ENCODE measurements around the gene THBS1.

The THBS1 gene

DNA sequence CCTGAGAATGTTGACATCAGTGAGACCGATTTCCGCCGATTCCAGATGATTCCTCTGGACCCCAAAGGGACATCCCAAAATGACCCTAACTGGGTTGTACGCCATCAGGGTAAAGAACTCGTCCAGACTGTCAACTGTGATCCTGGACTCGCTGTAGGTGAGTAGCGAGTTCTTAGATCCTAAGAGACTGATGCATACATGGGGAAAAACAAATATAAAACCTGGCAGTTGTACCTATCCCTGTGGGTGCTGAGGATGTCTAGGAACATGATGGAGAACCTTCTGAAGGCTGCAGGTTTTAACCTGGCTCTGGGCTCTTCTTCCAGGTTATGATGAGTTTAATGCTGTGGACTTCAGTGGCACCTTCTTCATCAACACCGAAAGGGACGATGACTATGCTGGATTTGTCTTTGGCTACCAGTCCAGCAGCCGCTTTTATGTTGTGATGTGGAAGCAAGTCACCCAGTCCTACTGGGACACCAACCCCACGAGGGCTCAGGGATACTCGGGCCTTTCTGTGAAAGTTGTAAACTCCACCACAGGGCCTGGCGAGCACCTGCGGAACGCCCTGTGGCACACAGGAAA, 12.3 kb downstream of the THBS1 start:
- Histone ChIP-seq H3K27me3 (ENCODE audit: control insufficient read depth in 5 of 5, insufficient read depth in 4 of 5, low read length in 5 of 5) (no peaks in the 10 kb centered on the region), H3K4me1 (ENCODE audit: control insufficient read depth in 5 of 5, insufficient read depth in 5 of 5, low read length in 5 of 5) (peaks cover 0 to 10% (median 0%) of the 10 kb centered on the region in 5 donors), H3K27ac (ENCODE audit: low read depth, low read length) (no peak overlapping the region), H3K9ac (ENCODE audit: low read length in 5 of 5) (no peak overlapping the region), H3K36me3 (ENCODE audit: control insufficient read depth in 5 of 5, insufficient read depth in 5 of 5, low read length in 5 of 5) (peaks cover 64 to 80% (median 79%) of the 10 kb centered on the region in 5 donors), H3K9me3 (ENCODE audit: control insufficient read depth in 5 of 5, low read length in 5 of 5) (no peaks in the 10 kb centered on the region), H3K4me3 (ENCODE audit: low read depth in 1 of 5, low read length in 5 of 5) (no peak overlapping the region)

DNA sequence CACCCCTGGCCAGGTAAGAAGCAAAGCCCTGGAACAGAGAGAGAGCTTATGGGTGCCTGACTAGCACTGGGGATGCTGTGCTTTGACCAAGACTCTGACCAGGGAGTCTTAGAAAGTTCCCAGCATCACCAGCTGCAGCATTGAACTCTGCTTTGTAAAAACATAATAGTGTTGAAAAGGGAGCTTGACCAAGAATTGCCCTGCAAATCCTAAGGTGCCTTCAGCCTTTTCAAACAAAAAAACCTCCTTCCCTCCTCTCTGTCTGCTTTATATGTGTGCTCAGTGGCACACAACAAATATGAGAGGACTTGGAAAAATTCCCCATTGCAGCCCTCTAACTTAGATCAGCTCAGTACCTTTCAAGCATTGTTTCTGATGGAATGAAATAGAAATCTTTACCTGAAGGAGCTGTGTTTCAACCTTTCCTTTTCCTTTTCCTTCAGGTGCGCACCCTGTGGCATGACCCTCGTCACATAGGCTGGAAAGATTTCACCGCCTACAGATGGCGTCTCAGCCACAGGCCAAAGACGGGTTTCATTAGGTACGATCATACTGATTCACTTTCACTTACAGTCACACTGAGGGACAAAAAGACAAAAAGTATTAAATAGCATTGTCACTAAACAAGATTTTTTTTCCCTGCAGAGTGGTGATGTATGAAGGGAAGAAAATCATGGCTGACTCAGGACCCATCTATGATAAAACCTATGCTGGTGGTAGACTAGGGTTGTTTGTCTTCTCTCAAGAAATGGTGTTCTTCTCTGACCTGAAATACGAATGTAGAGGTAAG, 13.0 kb downstream of the THBS1 start:
- Histone ChIP-seq H3K4me3 (ENCODE audit: low read depth in 1 of 5, low read length in 5 of 5) (no peak overlapping the region), H3K36me3 (ENCODE audit: control insufficient read depth in 5 of 5, insufficient read depth in 5 of 5, low read length in 5 of 5) (peaks cover 60 to 73% (median 72%) of the 10 kb centered on the region in 5 donors), H3K9me3 (ENCODE audit: control insufficient read depth in 5 of 5, low read length in 5 of 5) (no peaks in the 10 kb centered on the region), H3K9ac (ENCODE audit: low read length in 5 of 5) (no peak overlapping the region), H3K27me3 (ENCODE audit: control insufficient read depth in 5 of 5, insufficient read depth in 4 of 5, low read length in 5 of 5) (no peaks in the 10 kb centered on the region), H3K27ac (ENCODE audit: low read depth, low read length) (no peak overlapping the region), H3K4me1 (ENCODE audit: control insufficient read depth in 5 of 5, insufficient read depth in 5 of 5, low read length in 5 of 5) (peaks cover 0 to 7% (median 0%) of the 10 kb centered on the region in 5 donors)

DNA sequence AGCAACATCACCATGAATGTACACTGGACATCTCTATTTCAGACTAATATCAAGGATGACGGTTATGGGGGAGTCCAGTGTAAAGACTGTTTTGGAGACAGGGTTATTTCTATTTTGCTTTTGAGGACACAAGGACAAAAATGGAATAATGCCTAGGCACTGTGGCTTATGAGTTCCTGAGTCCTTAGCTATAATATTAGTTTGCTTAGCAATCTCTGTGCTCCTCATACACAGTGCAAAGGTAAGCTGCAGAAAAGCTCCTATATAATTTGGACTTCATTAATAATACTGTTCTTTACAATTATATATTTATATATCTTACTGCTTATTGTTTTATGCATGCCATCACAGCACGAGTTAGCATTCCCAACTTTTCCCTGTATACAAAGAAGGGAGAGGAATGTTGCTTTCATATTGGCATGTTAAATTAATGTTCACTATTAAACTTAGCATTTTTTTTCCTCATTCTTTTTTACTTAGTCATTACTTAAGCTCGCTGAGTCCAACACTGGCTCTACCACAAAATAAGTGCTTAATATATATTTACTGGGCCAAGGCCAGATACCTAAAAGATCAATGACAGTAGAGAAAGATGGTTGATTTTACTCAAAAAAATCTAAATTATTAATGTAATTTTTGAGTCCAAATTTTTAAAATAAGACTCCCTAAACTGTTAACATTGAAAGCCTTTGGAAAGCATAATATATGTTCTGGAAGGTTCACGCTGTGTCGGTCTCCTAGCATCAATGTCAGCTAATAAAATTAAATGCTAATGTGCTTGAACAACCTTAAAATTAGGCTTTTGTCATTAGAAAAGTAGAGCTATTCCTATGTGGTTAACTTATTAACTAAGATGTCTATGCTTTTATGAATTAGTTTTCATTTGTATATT, 13.8 kb downstream of the THBS1 start:
- H3K9ac ChIP-seq (ENCODE audit: low read length in 5 of 5), result no peak overlapping the region
- peaks cover 0 to 7% (median 0%) of the 10 kb centered on the region in 5 donors for H3K4me1 ChIP-seq (ENCODE audit: control insufficient read depth in 5 of 5, insufficient read depth in 5 of 5, low read length in 5 of 5)
- no peaks in the 10 kb centered on the region for H3K27me3 ChIP-seq (ENCODE audit: control insufficient read depth in 5 of 5, insufficient read depth in 4 of 5, low read length in 5 of 5)
- no peak overlapping the region for H3K27ac ChIP-seq (ENCODE audit: low read depth, low read length)
- H3K36me3 ChIP-seq (ENCODE audit: control insufficient read depth in 5 of 5, insufficient read depth in 5 of 5, low read length in 5 of 5), result peaks cover 55 to 65% (median 64%) of the 10 kb centered on the region in 5 donors
- H3K9me3 ChIP-seq (ENCODE audit: control insufficient read depth in 5 of 5, low read length in 5 of 5), result no peaks in the 10 kb centered on the region
- H3K4me3 ChIP-seq (ENCODE audit: low read depth in 1 of 5, low read length in 5 of 5), result no peak overlapping the region

DNA sequence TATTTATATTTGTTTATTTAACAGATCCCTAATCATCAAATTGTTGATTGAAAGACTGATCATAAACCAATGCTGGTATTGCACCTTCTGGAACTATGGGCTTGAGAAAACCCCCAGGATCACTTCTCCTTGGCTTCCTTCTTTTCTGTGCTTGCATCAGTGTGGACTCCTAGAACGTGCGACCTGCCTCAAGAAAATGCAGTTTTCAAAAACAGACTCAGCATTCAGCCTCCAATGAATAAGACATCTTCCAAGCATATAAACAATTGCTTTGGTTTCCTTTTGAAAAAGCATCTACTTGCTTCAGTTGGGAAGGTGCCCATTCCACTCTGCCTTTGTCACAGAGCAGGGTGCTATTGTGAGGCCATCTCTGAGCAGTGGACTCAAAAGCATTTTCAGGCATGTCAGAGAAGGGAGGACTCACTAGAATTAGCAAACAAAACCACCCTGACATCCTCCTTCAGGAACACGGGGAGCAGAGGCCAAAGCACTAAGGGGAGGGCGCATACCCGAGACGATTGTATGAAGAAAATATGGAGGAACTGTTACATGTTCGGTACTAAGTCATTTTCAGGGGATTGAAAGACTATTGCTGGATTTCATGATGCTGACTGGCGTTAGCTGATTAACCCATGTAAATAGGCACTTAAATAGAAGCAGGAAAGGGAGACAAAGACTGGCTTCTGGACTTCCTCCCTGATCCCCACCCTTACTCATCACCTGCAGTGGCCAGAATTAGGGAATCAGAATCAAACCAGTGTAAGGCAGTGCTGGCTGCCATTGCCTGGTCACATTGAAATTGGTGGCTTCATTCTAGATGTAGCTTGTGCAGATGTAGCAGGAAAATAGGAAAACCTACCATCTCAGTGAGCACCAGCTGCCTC, 14.7 kb downstream of the THBS1 start:
- H3K9ac ChIP-seq (ENCODE audit: low read length in 5 of 5), result no peak overlapping the region
- no peak overlapping the region for H3K27ac ChIP-seq (ENCODE audit: low read depth, low read length)
- H3K9me3 ChIP-seq (ENCODE audit: control insufficient read depth in 5 of 5, low read length in 5 of 5), result no peaks in the 10 kb centered on the region
- peaks cover 0 to 7% (median 0%) of the 10 kb centered on the region in 5 donors for H3K4me1 ChIP-seq (ENCODE audit: control insufficient read depth in 5 of 5, insufficient read depth in 5 of 5, low read length in 5 of 5)
- H3K27me3 ChIP-seq (ENCODE audit: control insufficient read depth in 5 of 5, insufficient read depth in 4 of 5, low read length in 5 of 5), result no peaks in the 10 kb centered on the region
- H3K36me3 ChIP-seq (ENCODE audit: control insufficient read depth in 5 of 5, insufficient read depth in 5 of 5, low read length in 5 of 5), result peaks cover 46 to 57% (median 55%) of the 10 kb centered on the region in 5 donors
- no peak overlapping the region for H3K4me3 ChIP-seq (ENCODE audit: low read depth in 1 of 5, low read length in 5 of 5)

DNA sequence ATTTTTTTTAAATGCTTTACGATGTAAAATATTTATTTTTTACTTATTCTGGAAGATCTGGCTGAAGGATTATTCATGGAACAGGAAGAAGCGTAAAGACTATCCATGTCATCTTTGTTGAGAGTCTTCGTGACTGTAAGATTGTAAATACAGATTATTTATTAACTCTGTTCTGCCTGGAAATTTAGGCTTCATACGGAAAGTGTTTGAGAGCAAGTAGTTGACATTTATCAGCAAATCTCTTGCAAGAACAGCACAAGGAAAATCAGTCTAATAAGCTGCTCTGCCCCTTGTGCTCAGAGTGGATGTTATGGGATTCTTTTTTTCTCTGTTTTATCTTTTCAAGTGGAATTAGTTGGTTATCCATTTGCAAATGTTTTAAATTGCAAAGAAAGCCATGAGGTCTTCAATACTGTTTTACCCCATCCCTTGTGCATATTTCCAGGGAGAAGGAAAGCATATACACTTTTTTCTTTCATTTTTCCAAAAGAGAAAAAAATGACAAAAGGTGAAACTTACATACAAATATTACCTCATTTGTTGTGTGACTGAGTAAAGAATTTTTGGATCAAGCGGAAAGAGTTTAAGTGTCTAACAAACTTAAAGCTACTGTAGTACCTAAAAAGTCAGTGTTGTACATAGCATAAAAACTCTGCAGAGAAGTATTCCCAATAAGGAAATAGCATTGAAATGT, 15.6 kb downstream of the THBS1 start:
- H3K9me3 ChIP-seq (ENCODE audit: control insufficient read depth in 5 of 5, low read length in 5 of 5), result no peaks in the 10 kb centered on the region
- no peaks in the 10 kb centered on the region for H3K27me3 ChIP-seq (ENCODE audit: control insufficient read depth in 5 of 5, insufficient read depth in 4 of 5, low read length in 5 of 5)
- peaks cover 0 to 7% (median 0%) of the 10 kb centered on the region in 5 donors for H3K4me1 ChIP-seq (ENCODE audit: control insufficient read depth in 5 of 5, insufficient read depth in 5 of 5, low read length in 5 of 5)
- no peak overlapping the region for H3K27ac ChIP-seq (ENCODE audit: low read depth, low read length)
- no peak overlapping the region for H3K9ac ChIP-seq (ENCODE audit: low read length in 5 of 5)
- H3K4me3 ChIP-seq (ENCODE audit: low read depth in 1 of 5, low read length in 5 of 5), result no peak overlapping the region
- peaks cover 36 to 48% (median 46%) of the 10 kb centered on the region in 5 donors for H3K36me3 ChIP-seq (ENCODE audit: control insufficient read depth in 5 of 5, insufficient read depth in 5 of 5, low read length in 5 of 5)

DNA sequence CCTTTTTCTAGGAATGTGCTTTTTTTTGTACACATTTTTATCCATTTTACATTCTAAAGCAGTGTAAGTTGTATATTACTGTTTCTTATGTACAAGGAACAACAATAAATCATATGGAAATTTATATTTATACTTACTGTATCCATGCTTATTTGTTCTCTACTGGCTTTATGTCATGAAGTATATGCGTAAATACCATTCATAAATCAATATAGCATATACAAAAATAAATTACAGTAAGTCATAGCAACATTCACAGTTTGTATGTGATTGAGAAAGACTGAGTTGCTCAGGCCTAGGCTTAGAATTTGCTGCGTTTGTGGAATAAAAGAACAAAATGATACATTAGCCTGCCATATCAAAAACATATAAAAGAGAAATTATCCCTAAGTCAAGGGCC, 16.5 kb downstream of the THBS1 start:
- Histone ChIP-seq H3K9me3 (ENCODE audit: control insufficient read depth in 5 of 5, low read length in 5 of 5) (no peaks in the 10 kb centered on the region), H3K27ac (ENCODE audit: low read depth, low read length) (no peak overlapping the region), H3K36me3 (ENCODE audit: control insufficient read depth in 5 of 5, insufficient read depth in 5 of 5, low read length in 5 of 5) (peaks cover 31 to 41% (median 38%) of the 10 kb centered on the region in 5 donors), H3K4me3 (ENCODE audit: low read depth in 1 of 5, low read length in 5 of 5) (no peak overlapping the region), H3K4me1 (ENCODE audit: control insufficient read depth in 5 of 5, insufficient read depth in 5 of 5, low read length in 5 of 5) (peaks cover 0 to 7% (median 0%) of the 10 kb centered on the region in 5 donors), H3K27me3 (ENCODE audit: control insufficient read depth in 5 of 5, insufficient read depth in 4 of 5, low read length in 5 of 5) (no peaks in the 10 kb centered on the region), H3K9ac (ENCODE audit: low read length in 5 of 5) (no peak overlapping the region)

DNA sequence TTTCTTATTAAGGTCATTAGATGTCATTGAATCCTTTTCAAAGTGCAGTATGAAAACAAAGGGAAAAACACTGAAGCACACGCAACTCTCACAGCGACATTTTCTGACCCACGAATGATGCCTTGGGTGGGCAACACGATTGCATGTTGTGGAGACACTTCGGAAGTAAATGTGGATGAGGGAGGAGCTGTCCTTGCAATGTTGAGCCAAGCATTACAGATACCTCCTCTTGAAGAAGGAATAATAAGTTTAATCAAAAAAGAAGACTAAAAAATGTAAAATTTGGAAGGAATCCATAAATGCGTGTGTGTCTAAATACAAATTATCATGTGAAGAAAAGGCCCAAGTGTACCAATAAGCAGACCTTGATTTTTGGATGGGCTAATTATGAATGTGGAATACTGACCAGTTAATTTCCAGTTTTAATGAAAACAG, 16.9 kb downstream of the THBS1 start:
- no peaks in the 10 kb centered on the region for H3K9me3 ChIP-seq (ENCODE audit: control insufficient read depth in 5 of 5, low read length in 5 of 5)
- H3K4me1 ChIP-seq (ENCODE audit: control insufficient read depth in 5 of 5, insufficient read depth in 5 of 5, low read length in 5 of 5), result peaks cover 0 to 7% (median 0%) of the 10 kb centered on the region in 5 donors
- H3K9ac ChIP-seq (ENCODE audit: low read length in 5 of 5), result no peak overlapping the region
- no peaks in the 10 kb centered on the region for H3K27me3 ChIP-seq (ENCODE audit: control insufficient read depth in 5 of 5, insufficient read depth in 4 of 5, low read length in 5 of 5)
- H3K27ac ChIP-seq (ENCODE audit: low read depth, low read length), result no peak overlapping the region
- H3K4me3 ChIP-seq (ENCODE audit: low read depth in 1 of 5, low read length in 5 of 5), result no peak overlapping the region
- H3K36me3 ChIP-seq (ENCODE audit: control insufficient read depth in 5 of 5, insufficient read depth in 5 of 5, low read length in 5 of 5), result peaks cover 27 to 37% (median 33%) of the 10 kb centered on the region in 5 donors

DNA sequence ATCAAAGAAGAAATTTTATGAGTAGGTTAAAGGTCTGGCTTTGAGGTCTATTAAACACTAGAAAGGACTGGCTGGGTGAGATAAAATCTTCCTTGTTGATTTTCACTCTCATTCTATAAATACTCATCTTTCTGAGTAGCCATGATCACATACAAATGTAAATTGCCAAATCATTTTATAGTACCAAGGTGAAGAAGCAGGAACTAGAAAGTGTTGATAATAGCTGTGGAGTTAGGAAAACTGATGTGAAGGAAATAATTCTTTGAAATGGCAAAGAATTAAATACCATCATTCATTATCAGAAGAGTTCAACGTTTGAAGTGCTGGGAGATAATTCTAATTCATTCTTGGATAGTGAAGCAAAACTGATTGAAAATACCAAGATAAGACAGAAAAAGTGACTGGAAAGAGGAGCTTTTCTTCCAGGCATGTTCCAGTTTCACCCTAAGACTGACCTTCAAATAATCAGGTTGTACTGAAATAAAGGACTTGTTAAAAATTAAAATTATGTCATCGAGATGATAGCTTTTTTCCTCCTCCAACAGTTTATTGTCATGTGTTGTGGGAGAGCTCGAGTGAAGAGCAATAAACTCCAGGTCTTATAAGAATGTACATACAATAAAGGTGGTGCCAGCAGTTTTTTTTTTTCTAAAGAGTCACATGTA, 17.4 kb downstream of the THBS1 start:
- Histone ChIP-seq H3K27ac (ENCODE audit: low read depth, low read length) (no peak overlapping the region), H3K9ac (ENCODE audit: low read length in 5 of 5) (no peak overlapping the region), H3K9me3 (ENCODE audit: control insufficient read depth in 5 of 5, low read length in 5 of 5) (no peaks in the 10 kb centered on the region)

More for the DNA sequence above, 17.4 kb downstream of the THBS1 start:
- H3K27me3 ChIP-seq (ENCODE audit: control insufficient read depth in 5 of 5, insufficient read depth in 4 of 5, low read length in 5 of 5), result no peaks in the 10 kb centered on the region
- peaks cover 0 to 7% (median 0%) of the 10 kb centered on the region in 5 donors for H3K4me1 ChIP-seq (ENCODE audit: control insufficient read depth in 5 of 5, insufficient read depth in 5 of 5, low read length in 5 of 5)
- peaks cover 21 to 31% (median 30%) of the 10 kb centered on the region in 5 donors for H3K36me3 ChIP-seq (ENCODE audit: control insufficient read depth in 5 of 5, insufficient read depth in 5 of 5, low read length in 5 of 5)
- no peak overlapping the region for H3K4me3 ChIP-seq (ENCODE audit: low read depth in 1 of 5, low read length in 5 of 5)

Measured in subcutaneous abdominal adipose tissue (tissue), 5 donors.